SU-DHL-6 (cell line): ENCODE measurements around the gene PLXNA2.

Source experiments
- CTCF ChIP-seq: fragments of 200-600 bp; sonication (generic); IDR thresholded peaks from one replicate; pipeline ENCODE4 v1.5.1; 2017; ENCODE audit warnings: antibody characterized with exemption, mild to moderate bottlenecking, low read length, moderate library complexity; ENCODE audit not compliant: insufficient read depth, poor library complexity, severe bottlenecking
- EZH2phosphoT487 ChIP-seq: fragments of 200-600 bp; sonication (generic), shearing (Covaris generic); conservative IDR thresholded peaks from 2 replicates; pipeline ENCODE4 v1.6.1; 2018; ENCODE audit warnings: mild to moderate bottlenecking, antibody characterized with exemption, low read length, moderate library complexity, mixed read lengths

DNA sequence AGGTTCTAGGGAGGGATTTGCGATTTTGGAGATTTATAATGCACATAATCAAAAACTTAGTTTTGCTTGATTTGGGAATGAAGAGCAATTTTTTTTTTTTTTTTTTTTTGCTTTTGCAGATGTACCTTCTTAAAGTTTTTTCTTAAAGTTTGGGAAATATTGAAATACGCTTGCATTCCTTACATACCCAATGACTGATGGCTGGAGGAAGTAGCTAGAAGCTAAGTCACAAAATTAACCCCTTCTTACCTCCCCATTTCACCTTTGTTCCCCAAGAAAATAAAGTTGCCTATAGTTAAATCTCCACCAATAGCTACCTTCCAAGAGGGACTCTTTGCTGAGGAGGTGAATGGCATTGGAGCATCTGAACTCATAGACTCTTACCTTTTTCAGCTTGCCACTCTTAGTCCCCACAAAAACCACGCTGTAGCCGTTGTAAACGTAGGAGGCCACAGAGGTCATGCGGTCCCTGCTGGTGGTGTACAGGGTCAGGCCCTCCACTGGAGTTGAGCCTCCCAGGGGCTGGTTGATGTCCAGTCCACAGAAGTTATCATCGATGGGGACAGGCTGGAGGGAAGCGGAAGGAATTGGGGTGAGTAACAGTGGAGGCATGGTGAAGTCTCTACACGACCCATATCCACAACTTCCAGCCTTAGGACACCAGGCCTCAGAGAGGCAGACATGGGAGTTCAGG, 34.1 kb downstream of the PLXNA2 start:
- no peak for TF ChIP-seq CTCF
- no peak for TF ChIP-seq EZH2phosphoT487
